Testis (tissue), 2 donors: ENCODE data around the gene OR5AC2.

Experiments
- CTCF ChIP-seq, 3 experiments: fragments of 450-650 bp in 2 of 3; fragments of 200-600 bp in 1 of 3; sonication (generic) in 1 of 3; IDR thresholded peaks; one replicate each; pipeline ENCODE4 v1.5.1; 2016 to 2019; ENCODE audit warnings: antibody characterized with exemption in 3 of 3, mild to moderate bottlenecking in 2 of 3, moderate library complexity in 1 of 3
- POLR2A ChIP-seq: fragments of 450-650 bp; IDR thresholded peaks from one replicate; pipeline ENCODE4 v1.6.1; 2017; ENCODE audit warnings: antibody characterized with exemption, mild to moderate bottlenecking, moderate library complexity

DNA sequence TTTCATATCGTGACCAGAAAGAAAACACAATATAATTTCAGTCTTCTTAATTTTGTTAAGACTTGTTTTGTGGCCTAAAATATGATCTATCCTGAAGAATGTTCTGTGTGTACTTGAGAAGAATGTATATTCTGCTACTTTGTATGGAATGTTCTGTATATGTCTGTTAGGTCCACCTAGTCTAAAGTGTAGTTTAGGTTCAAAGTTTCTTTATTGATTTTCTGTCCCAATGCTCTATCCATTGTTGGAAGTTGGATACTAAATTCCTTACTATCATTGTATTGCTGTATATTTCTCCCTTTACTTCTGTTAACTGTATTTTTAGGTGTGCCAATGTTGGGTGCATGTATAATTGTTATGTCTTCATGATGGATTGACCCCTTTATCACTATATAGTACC, 21.2 kb downstream of the OR5AC2 start:
- no peak for TF ChIP-seq CTCF (IDR thresholded peaks at IDR 0.05)
- TF ChIP-seq POLR2A, result no peak
